Ascending aorta (tissue), 2 donors: ENCODE data around the gene TBC1D3. TPM values are rescaled to one million over a fixed set of nuclear protein-coding genes. Genes with fewer than 3 reads are reported as not detected.
"Not testable (repeated sequence)": the region's sequence is repeated elsewhere in the genome, so short reads cannot be mapped to it uniquely, and the experiment has no call there.

Experiments used
- DNase-seq, 2 donors: peaks; one replicate each; pipeline ENCODE4 v3.0.0-alpha.2; 2019; ENCODE audit warnings: low spot score in 2 of 2
- H3K27ac ChIP-seq, 2 donors: fragments of 200-600 bp; sonication (generic); one replicate each; pipeline ENCODE4 v1.5.1; 2016 to 2017; ENCODE audit warnings: mild to moderate bottlenecking in 1 of 2
- H3K27me3 ChIP-seq: fragments of 200-600 bp; sonication (generic); one replicate; pipeline ENCODE4 v1.5.1; 2017
- H3K36me3 ChIP-seq, 2 donors: fragments of 200-600 bp; sonication (generic); one replicate each; pipeline ENCODE4 v1.5.1; 2016
- H3K4me1 ChIP-seq, 2 donors: fragments of 200-600 bp; sonication (generic); one replicate each; pipeline ENCODE4 v1.5.1; 2016 to 2017; ENCODE audit warnings: mild to moderate bottlenecking in 1 of 2
- H3K4me3 ChIP-seq, 2 donors: fragments of 200-600 bp; sonication (generic); one replicate each; pipeline ENCODE4 v1.5.1; 2016 to 2017; ENCODE audit warnings: mild to moderate bottlenecking in 1 of 2
- H3K9me3 ChIP-seq, 2 donors: fragments of 200-600 bp; sonication (generic); one replicate each; pipeline ENCODE4 v1.5.1; 2016
- intact Hi-C: fragments of 100-400 bp; cut with DNase I; formaldehyde crosslinking; loops from one replicate; pipeline ENCODE4 v1.15.1; 2023
- total RNA-seq: library from RNA; depleted of rRNA; stranded (reverse); fragments of >200 nt; gene quantifications from one replicate; pipeline ENCODE4 v1.1.0, GENCODE V29; 2016

Gene TBC1D3
- total RNA-seq = not detected

DNA sequence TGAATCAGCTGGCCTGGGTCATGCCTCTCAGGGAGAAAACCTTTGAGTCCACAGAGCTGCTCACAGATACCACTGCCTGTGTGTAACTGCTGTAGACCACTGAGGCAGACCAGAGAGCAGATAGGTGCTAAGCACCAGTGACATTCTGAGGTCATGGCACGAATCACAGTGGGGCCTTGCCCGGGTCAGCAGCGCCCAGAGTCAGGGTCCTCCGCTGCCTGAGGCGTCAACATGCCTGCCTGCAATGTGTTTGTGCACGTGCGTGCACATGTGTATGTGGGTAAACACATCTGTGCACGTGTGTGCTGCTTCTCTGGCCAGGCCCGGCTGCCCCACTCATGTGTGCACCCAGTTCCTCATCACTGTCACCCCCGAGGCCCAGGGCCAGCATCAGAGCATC, at the start of gene TBC1D3:
TBC1D3 (minus strand) TSS at position 101 of the 400 bp plus-strand sequence. CDS start 1,526 bp downstream, outside the sequence.
- H3K36me3 ChIP-seq, H3K27me3 ChIP-seq, intact Hi-C loops, DNase-seq, H3K27ac ChIP-seq, H3K4me1 ChIP-seq, H3K4me3 ChIP-seq, H3K9me3 ChIP-seq: not testable (repeated sequence)

DNA sequence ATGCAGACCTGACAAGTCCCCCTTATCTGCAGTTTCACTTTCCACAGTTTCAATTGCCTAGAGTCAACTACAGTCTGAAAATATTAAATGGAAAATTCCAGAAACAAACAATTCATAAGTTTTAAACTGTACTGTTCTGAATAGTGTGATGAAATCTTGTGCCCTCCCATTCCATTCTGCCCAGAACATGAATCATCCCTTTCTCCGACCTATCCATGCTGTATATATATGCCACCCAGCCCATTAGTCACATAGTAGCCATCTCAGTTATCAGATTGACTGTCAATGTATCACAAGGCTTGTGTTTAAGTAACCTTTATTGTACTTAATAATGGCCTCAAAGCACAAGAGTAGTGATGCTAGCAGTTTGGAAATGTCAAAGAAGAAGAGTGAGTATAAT, 40.4 kb upstream of the TBC1D3 start:
- intact Hi-C loops, H3K4me1 ChIP-seq, H3K36me3 ChIP-seq, H3K4me3 ChIP-seq, H3K9me3 ChIP-seq, H3K27me3 ChIP-seq, H3K27ac ChIP-seq, DNase-seq: not testable (repeated sequence)

DNA sequence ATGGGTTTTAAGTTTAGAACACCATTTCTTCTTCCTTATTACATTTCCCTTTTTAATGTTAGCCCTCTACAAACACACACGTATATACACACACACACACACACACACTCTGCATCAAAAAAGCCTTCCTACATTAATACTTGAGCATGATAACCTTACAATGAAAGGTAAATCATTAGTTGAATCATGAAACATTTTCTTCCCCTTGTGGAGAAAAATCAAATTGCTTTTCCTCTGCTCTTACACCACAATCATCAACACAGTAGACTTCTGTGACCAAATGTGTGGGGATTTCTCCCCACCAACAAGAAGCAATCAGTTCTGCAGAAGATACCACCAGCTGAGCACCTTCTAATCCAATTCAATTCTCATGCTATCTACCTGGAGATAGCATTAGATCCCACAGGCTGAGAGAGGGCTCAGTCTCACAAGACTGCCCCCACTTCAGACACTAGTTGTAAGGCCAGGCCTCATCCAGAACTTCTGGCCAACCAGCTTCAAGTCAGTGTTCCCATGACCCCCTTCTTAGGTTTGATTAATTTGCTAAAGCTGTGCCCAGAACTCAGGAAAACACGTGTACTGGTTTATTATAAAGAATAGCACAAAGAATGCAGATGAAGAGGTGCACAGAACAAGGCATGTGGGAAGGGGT, 33.6 kb upstream of the TBC1D3 start:
- H3K4me3 ChIP-seq, H3K4me1 ChIP-seq, H3K36me3 ChIP-seq, DNase-seq, intact Hi-C loops, H3K27me3 ChIP-seq, H3K9me3 ChIP-seq, H3K27ac ChIP-seq: not testable (repeated sequence)

DNA sequence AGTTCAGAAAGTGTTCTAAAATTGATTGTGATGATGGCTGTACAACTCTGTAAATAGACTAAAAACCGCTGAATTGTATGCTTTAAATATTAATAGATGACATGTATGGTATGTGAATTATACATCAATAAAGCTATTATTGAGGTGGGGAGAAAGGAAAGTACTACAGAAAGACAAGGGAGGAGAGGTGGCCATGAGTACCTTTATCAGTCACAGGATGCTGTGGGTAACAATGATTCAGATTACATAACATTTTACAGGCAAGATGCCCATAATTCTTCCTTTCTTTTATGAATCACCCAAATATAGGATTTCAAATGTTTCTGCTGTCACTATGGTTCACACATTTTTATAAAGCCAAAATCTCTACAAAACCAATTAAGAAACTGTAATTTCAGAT, 28.5 kb upstream of the TBC1D3 start:
- DNase-seq, H3K4me1 ChIP-seq, H3K9me3 ChIP-seq, intact Hi-C loops, H3K36me3 ChIP-seq, H3K27me3 ChIP-seq, H3K27ac ChIP-seq, H3K4me3 ChIP-seq: not testable (repeated sequence)

DNA sequence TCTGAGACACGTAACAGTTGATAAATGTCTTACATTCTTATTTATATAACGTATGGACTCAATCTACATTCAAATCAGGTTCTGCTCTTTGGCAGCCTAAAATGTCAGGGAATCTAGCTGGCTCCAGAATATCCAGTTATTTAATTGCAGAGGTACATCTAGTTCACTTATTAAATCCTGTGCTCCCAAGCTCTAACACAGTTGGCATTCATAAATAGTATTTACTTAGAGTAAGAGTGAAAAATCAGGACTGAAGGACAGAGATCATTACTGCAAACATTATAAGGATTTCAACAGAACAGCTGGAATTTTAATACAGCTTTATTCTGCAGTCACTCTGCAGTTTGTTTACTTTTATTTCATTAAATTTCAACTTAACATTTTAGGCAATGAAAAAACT, 7.9 kb upstream of the TBC1D3 start:
- H3K36me3 ChIP-seq, H3K27ac ChIP-seq, H3K4me3 ChIP-seq, H3K4me1 ChIP-seq, intact Hi-C loops, H3K27me3 ChIP-seq, DNase-seq, H3K9me3 ChIP-seq: not testable (repeated sequence)

DNA sequence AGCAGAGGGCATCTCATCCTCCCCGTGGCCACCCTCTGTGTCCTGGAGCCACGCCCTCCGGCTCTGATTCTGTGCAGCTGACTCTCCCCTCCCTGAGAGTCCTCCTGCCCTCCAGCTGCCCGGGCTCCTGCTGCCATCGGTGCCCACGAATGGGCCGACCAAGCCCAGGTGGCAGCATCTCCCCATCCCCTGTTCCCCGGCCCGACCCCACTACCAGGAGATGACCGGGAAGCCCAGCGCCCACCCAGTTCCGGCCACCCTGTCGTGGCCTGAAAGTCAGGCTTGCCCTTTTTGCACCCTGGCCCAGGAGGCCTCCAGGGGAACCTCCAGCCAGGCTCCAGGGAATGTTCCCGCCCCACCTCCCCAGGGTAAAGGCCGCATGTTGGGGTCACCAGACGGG, 57.5 kb downstream of the TBC1D3 start:
- H3K4me3 ChIP-seq, H3K4me1 ChIP-seq, DNase-seq, intact Hi-C loops, H3K27me3 ChIP-seq, H3K36me3 ChIP-seq, H3K9me3 ChIP-seq, H3K27ac ChIP-seq: not testable (repeated sequence)

Other genes starting within 250 kb of the TBC1D3 start
- gene TBC1D3L, start 203.5 kb downstream of the TBC1D3 start, total RNA-seq = 7.7 TPM
- gene TBC1D3D, start 188.6 kb downstream of the TBC1D3 start, total RNA-seq = not detected
- not detected for gene TBC1D3C, start 123.9 kb downstream of the TBC1D3 start, total RNA-seq
- not detected for gene TBC1D3E, start 64.6 kb downstream of the TBC1D3 start, total RNA-seq
- 27.5 TPM for gene MRPL45, start 104.6 kb upstream of the TBC1D3 start, total RNA-seq
- not detected for gene GPR179, start 151.4 kb upstream of the TBC1D3 start, total RNA-seq
- gene SOCS7, start 159.3 kb upstream of the TBC1D3 start, total RNA-seq = 10.3 TPM
- gene ARHGAP23, start 235.9 kb upstream of the TBC1D3 start, total RNA-seq = 89.0 TPM